ENCODE results near the gene SKAP2. TPM values are rescaled to one million over a fixed set of nuclear protein-coding genes. Genes with fewer than 3 reads are reported as not detected.
A peak's percentile ranks its signal among the peaks of the same experiment; 100 is the strongest.

SKAP2 gene
- total RNA-seq, 1 donor from 2014 or later, result 50.2 TPM

GRCh38 chr7:26686448-26686981, 177.9 kb downstream of the SKAP2 start:
- DNase-seq (ENCODE audit: low spot score in 2 of 2), result peak in 1 of 2 donors; percentile 65

DNA sequence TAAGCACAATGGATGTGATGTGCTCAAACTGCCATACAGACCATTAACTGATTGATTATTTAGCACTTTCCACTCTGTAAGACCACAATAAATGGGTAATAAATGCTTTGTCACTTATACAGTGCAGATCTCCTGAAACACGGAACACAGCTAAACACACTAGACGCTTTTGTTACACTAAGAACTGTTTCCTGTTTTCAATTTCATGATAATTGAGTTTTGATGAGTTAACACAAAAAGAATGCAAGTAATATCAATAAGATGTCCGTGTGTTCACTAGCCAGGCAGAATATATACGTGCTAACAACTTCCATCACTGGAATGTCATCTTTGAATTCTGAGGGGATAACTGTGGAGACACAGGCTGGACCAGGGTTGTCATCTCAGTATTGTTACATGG, 178.8 kb downstream of the SKAP2 start:
- no peaks in the 10 kb centered on the region for H3K36me3 ChIP-seq
- intact Hi-C loops (cut with DNase I), result loop anchor here (2.0 kb wide), 2 partner anchors 457 to 475 kb away; partner anchors contain the start of gene HOXA5
- no peak for TF ChIP-seq CTCF (IDR thresholded peaks at IDR 0.05)
- no peaks in the 10 kb centered on the region for H3K27me3 ChIP-seq
- DNase-seq (ENCODE audit: low spot score in 2 of 2), result no peak
- H3K9me3 ChIP-seq, result no peaks in the 10 kb centered on the region
- no peaks in the 10 kb centered on the region for H3K4me1 ChIP-seq
- no peak overlapping the region for H3K4me3 ChIP-seq
- H3K27ac ChIP-seq, result no peak overlapping the region

More at GRCh38 chr7:26686448-26686981, 177.9 kb downstream of the SKAP2 start:
- peak; percentile 55 to 70 (median 64) for TF ChIP-seq CTCF (IDR thresholded peaks at IDR 0.05)
- intact Hi-C loops (cut with DNase I), result loop anchor here (2.0 kb wide), 2 partner anchors 456 to 474 kb away; partner anchors contain the start of gene HOXA5
- no peaks in the 10 kb centered on the region for H3K27me3 ChIP-seq
- no peak overlapping the region for H3K4me3 ChIP-seq
- no peaks in the 10 kb centered on the region for H3K4me1 ChIP-seq
- no peaks in the 10 kb centered on the region for H3K36me3 ChIP-seq
- no peak overlapping the region for H3K27ac ChIP-seq
- no peaks in the 10 kb centered on the region for H3K9me3 ChIP-seq

DNA sequence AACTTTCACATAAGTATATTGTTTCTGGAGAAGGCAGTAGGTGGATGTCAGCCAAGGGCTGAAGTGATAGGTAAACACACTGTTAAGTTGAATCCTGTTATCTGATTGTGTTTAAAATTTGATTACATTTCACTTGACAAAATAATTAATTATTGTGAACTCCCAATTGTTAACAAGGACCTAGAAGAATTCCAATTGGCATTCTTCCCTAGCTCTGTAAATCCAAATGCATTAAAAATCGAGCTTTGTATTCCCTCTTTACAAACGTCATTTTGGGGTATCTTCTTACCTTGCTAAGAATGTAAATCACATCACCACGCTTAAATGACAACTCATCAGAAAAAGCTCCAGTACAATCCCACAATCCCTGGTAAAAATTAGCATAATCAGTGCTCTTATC, 179.9 kb downstream of the SKAP2 start:
- H3K4me3 ChIP-seq, result no peak overlapping the region
- H3K27ac ChIP-seq, result no peak overlapping the region
- no peak for DNase-seq (ENCODE audit: low spot score in 2 of 2)
- H3K36me3 ChIP-seq, result no peaks in the 10 kb centered on the region
- no peaks in the 10 kb centered on the region for H3K27me3 ChIP-seq
- intact Hi-C loops (cut with DNase I), result no loop called here
- no peaks in the 10 kb centered on the region for H3K9me3 ChIP-seq
- TF ChIP-seq CTCF (IDR thresholded peaks at IDR 0.05), result no peak
- no peaks in the 10 kb centered on the region for H3K4me1 ChIP-seq

GRCh38 chr7:26683277-26683676, 181.1 kb downstream of the SKAP2 start:
- TF ChIP-seq CTCF (IDR thresholded peaks at IDR 0.05), result no peak

DNA sequence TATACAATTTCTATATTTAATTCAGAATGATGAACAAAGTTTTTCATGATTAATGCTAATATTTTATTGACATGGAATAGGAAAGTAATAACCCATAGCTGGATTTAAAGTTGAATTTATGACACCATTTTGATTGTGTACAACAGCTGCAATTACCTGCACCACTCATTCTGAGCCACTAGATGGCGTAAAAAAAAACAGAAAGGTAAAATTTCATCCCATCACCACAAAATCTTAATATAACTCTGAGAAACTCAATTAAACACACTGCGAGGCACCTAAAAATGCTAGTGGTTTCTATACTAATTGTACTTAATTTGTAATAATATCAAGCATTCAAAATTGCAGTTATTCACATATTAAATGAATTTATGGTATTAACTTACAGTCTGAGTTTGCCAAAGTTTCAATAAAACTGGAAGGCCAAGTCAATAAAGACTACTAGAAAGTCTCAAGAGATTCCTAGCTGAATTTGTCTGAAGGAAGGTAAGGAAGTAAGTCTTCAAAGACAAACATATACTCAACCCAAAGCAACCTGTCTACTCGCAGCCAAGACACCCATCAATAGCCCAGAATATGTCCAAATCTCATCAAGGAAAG, 182.5 kb downstream of the SKAP2 start:
- no peak overlapping the region for H3K4me3 ChIP-seq
- no peaks in the 10 kb centered on the region for H3K9me3 ChIP-seq
- intact Hi-C loops (cut with DNase I), result no loop called here
- no peaks in the 10 kb centered on the region for H3K36me3 ChIP-seq
- peak in 2 of 3 experiments; percentile 41 to 61 for TF ChIP-seq CTCF (IDR thresholded peaks at IDR 0.05)
- no peaks in the 10 kb centered on the region for H3K27me3 ChIP-seq
- H3K4me1 ChIP-seq, result no peaks in the 10 kb centered on the region
- H3K27ac ChIP-seq, result no peak overlapping the region
- DNase-seq (ENCODE audit: low spot score in 2 of 2), result no peak

More at GRCh38 chr7:26683277-26683676, 181.1 kb downstream of the SKAP2 start:
- intact Hi-C loops (cut with DNase I), result no loop called here
- no peak for DNase-seq (ENCODE audit: low spot score in 2 of 2)
- Histone ChIP-seq H3K36me3 (no peaks in the 10 kb centered on the region), H3K9me3 (no peaks in the 10 kb centered on the region), H3K4me3 (no peak overlapping the region), H3K27ac (no peak overlapping the region), H3K4me1 (no peaks in the 10 kb centered on the region), H3K27me3 (no peaks in the 10 kb centered on the region)
